Body of pancreas (tissue), 4 donors: ENCODE data around the gene SYF2. TPM values are rescaled to one million over a fixed set of nuclear protein-coding genes. Genes with fewer than 3 reads are reported as not detected.

Experiments used
- ATAC-seq: fragments of 150-250 bp; one replicate; pipeline ENCODE4 v1.9.1; 2016
- DNase-seq, 4 donors: peaks; one replicate each; pipeline ENCODE4 v3.0.0-alpha.2; 2019
- H3K27ac ChIP-seq, 4 donors: fragments of 200-600 bp; sonication (generic); 1 replicate in 3 of 4; 2 replicates in 1 of 4; pipeline versions ENCODE4 v1.5.1 to v1.6.1; 2016 to 2019; ENCODE audit warnings: mild to moderate bottlenecking in 1 of 4, mixed read lengths in 1 of 4, moderate library complexity in 1 of 4
- H3K27me3 ChIP-seq, 2 donors: fragments of 200-600 bp; sonication (generic); one replicate each; pipeline ENCODE4 v1.6.0; 2016; ENCODE audit warnings: mild to moderate bottlenecking in 1 of 2
- H3K36me3 ChIP-seq, 2 donors: fragments of 200-600 bp; sonication (generic); replicated peaks in 1 of 2; 2 replicates each; pipeline ENCODE4 v1.5.1; 2016; ENCODE audit warnings: low read depth in 2 of 2; ENCODE audit not compliant: insufficient read depth in 1 of 2
- H3K4me1 ChIP-seq: fragments of 200-600 bp; sonication (generic); one replicate; pipeline ENCODE4 v1.6.0; 2016
- H3K4me3 ChIP-seq, 2 donors: fragments of 200-600 bp; sonication (generic); 1 replicate in 1 of 2; 2 replicates in 1 of 2; pipeline ENCODE4 v1.5.1; 2016 to 2019
- H3K9me3 ChIP-seq, 3 donors: fragments of 200-600 bp; sonication (generic); 1 replicate in 2 of 3; 2 replicates in 1 of 3; pipeline ENCODE4 v1.5.1; 2016
- CTCF ChIP-seq, 7 experiments: fragments of 450-650 bp in 4 of 7; fragments of 200-600 bp in 3 of 7; sonication (generic) in 3 of 7; IDR thresholded peaks; one replicate each; pipeline ENCODE4 v1.5.1; 2016 to 2019; ENCODE audit warnings: antibody characterized with exemption in 7 of 7
- POLR2A ChIP-seq, 3 donors: fragments of 450-650 bp; IDR thresholded peaks; one replicate each; pipeline ENCODE4 v1.6.1; 2016; ENCODE audit warnings: antibody characterized with exemption in 3 of 3, mild to moderate bottlenecking in 2 of 3
- WGBS, 2 donors: methylation state at CpG; one replicate each; pipeline ENCODE4 v1.1.5; 2017; 5-methylcytosine and 5-hydroxymethylcytosine counted together
- intact Hi-C: fragments of 100-400 bp; cut with DNase I; formaldehyde crosslinking; loops from one replicate; pipeline ENCODE4 v1.15.1; 2023
- total RNA-seq, 2 donors: library from RNA; depleted of rRNA; stranded (reverse); fragments of >200 nt; gene quantifications; one replicate each; pipeline ENCODE4 v1.1.0, GENCODE V29; 2016

SYF2 gene
- total RNA-seq, 2 donors from 2014 or later: 25.7 to 48.5 TPM

- no peak overlapping the region for H3K4me3 ChIP-seq
- H3K4me1 ChIP-seq: no peaks in the 10 kb centered on the region
- no peak overlapping the region for H3K27ac ChIP-seq
- DNase-seq (no peak), ATAC-seq (no peak)
- no peaks in the 10 kb centered on the region for H3K27me3 ChIP-seq
- no peaks in the 10 kb centered on the region for H3K36me3 ChIP-seq
- 71 to 90% methylated on average over 2 to 7 of the region's 7 CpGs for WGBS, 2 donors
- intact Hi-C loops: no loop called here
- no peak for TF ChIP-seq CTCF (IDR thresholded peaks at IDR 0.05)
- no peak for TF ChIP-seq POLR2A (IDR thresholded peaks at IDR 0.05)
- no peaks in the 10 kb centered on the region for H3K9me3 ChIP-seq
These were observed 53.3 kb downstream of the SYF2 start for GRCh38 chr1:25178917-25179561.

GRCh38 chr1:25174730-25175612 is 57.3 kb downstream of the SYF2 start:
- no peaks in the 10 kb centered on the region for H3K4me1 ChIP-seq
- no peaks in the 10 kb centered on the region for H3K27me3 ChIP-seq
- H3K4me3 ChIP-seq: no peak overlapping the region
- no peaks in the 10 kb centered on the region for H3K9me3 ChIP-seq
- WGBS, 2 donors: 78 to 83% methylated on average over 11 to 13 of the region's 13 CpGs
- peak overlapping the region in 2 of 4 donors; percentile 25 to 47 for H3K27ac ChIP-seq
- intact Hi-C loops: no loop called here
- no peak for TF ChIP-seq POLR2A (IDR thresholded peaks at IDR 0.05)
- TF ChIP-seq CTCF (IDR thresholded peaks at IDR 0.05): no peak
- ATAC-seq: peak; percentile 53
- DNase-seq: peak in 1 of 4 donors; percentile 21
- H3K36me3 ChIP-seq: no peaks in the 10 kb centered on the region

GRCh38 chr1:25174363-25174729 is 58.0 kb downstream of the SYF2 start:
- Histone ChIP-seq H3K27me3 (no peaks in the 10 kb centered on the region), H3K9me3 (no peaks in the 10 kb centered on the region), H3K4me3 (no peak overlapping the region), H3K36me3 (no peaks in the 10 kb centered on the region), H3K4me1 (no peaks in the 10 kb centered on the region), H3K27ac (no peak overlapping the region)
- ATAC-seq (no peak), DNase-seq (no peak)
- whole genome bisulfite sequencing, 2 donors: 72 to 81% methylated on average over 6 of the region's 6 CpGs
- intact Hi-C loops: no loop called here
- no peak for TF ChIP-seq POLR2A (IDR thresholded peaks at IDR 0.05)
- no peak for TF ChIP-seq CTCF (IDR thresholded peaks at IDR 0.05)

- Histone ChIP-seq H3K4me3 (no peak overlapping the region), H3K4me1 (peaks cover 2% of the 10 kb centered on the region), H3K27me3 (no peaks in the 10 kb centered on the region), H3K27ac (no peak overlapping the region), H3K36me3 (no peaks in the 10 kb centered on the region), H3K9me3 (no peaks in the 10 kb centered on the region)
- ATAC-seq (no peak), DNase-seq (no peak)
- WGBS, 2 donors: 92 to 96% methylated on average over 3 of the region's 3 CpGs
- intact Hi-C loops: no loop called here
- TF ChIP-seq CTCF (IDR thresholded peaks at IDR 0.05): no peak
These were observed 58.4 kb downstream of the SYF2 start for GRCh38 chr1:25173809-25174340.

Other genes starting within 250 kb of the SYF2 start
- 100 to 1,000 TPM in 1 of 2 donors, 10 to 100 TPM in 1; 94.4 to 158 TPM for gene RSRP1, start 15.0 kb upstream of the SYF2 start, total RNA-seq
- gene RHD, start 40.0 kb upstream of the SYF2 start, total RNA-seq: not detected
- gene TMEM50A, start 105.8 kb upstream of the SYF2 start, total RNA-seq: 10 to 100 TPM; 38.4 to 57.7 TPM
- under 1 TPM in 1 of 2 donors, not detected in 1; 0.26 TPM for gene RHCE, start 188.3 kb upstream of the SYF2 start, total RNA-seq
- 10 to 100 TPM; 21.3 to 23.4 TPM for gene MACO1, start 198.4 kb upstream of the SYF2 start, total RNA-seq